Chondrocyte (in vitro differentiated cells): ENCODE measurements around the gene TIMP3. TPM values are rescaled to one million over a fixed set of nuclear protein-coding genes. Genes with fewer than 3 reads are reported as not detected.

Experiments used
- DNase-seq: peaks from one replicate; pipeline ENCODE4 v3.0.0; 2021; ENCODE audit warnings: mixed read lengths, low spot score
- H3K27ac Mint-ChIP-seq: one replicate; pipeline ENCODE4 v1.8.0; 2021; ENCODE audit warnings: mild to moderate bottlenecking, moderate library complexity, mixed read lengths; ENCODE audit not compliant: unreplicated experiment
- H3K27me3 Mint-ChIP-seq: 2 replicates; pipeline ENCODE4 v1.8.0; 2021; ENCODE audit warnings: low read depth, mixed read lengths
- H3K36me3 Mint-ChIP-seq: 2 replicates; pipeline ENCODE4 v1.8.0; 2021; ENCODE audit warnings: low read depth, mixed read lengths
- H3K4me1 Mint-ChIP-seq: 2 replicates; pipeline ENCODE4 v1.8.0; 2021; ENCODE audit warnings: low read depth, mild to moderate bottlenecking, mixed read lengths
- H3K4me3 Mint-ChIP-seq: one replicate; pipeline ENCODE4 v1.8.0; 2021; ENCODE audit warnings: mild to moderate bottlenecking, moderate library complexity, mixed read lengths; ENCODE audit not compliant: unreplicated experiment
- H3K9me3 Mint-ChIP-seq: 2 replicates; pipeline ENCODE4 v1.8.0; 2021; ENCODE audit warnings: low read depth, mixed read lengths
- total RNA-seq: library from RNA; stranded (reverse); gene quantifications from 3 replicates; pipeline ENCODE4 v1.2.1, GENCODE V29; 2021
- TF ChIP-seq, protein P1 (sequence below): fragments of 200-600 bp; sonication (generic); IDR thresholded peaks from 2 replicates; pipeline ENCODE4 v1.5.0; 2021; ENCODE audit warnings: antibody characterized with exemption, mild to moderate bottlenecking, moderate library complexity

Gene TIMP3
- total RNA-seq, 1 donor from 2014 or later, result 126 TPM

DNA sequence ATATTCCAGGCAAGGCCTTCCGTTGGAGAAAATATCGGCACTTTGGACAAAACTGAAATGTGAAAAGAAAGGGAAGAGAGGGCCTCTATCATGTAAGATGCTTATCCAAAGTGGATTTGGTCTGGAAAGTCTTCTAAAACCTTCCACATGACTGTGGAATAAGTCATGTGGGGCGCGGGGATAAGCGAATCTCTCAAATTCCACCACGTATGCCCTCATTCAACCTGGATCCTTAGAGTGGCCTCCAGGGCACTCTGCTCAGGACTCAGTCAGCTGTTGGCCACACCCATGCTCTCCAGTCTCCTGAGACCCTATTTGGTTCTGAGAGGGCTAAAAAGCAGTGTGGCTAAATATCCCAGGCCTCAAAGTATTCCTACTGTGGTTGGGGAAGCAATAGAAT lies 2.0 kb upstream of the TIMP3 start:
- Mint-ChIP-seq H3K4me1 (peaks cover 45% of the 10 kb centered on the region), H3K27me3 (no peaks in the 10 kb centered on the region), H3K36me3 (no peaks in the 10 kb centered on the region), H3K4me3 (no peak overlapping the region), H3K27ac (no peak overlapping the region), H3K9me3 (no peaks in the 10 kb centered on the region)
- TF ChIP-seq, protein P1, sequence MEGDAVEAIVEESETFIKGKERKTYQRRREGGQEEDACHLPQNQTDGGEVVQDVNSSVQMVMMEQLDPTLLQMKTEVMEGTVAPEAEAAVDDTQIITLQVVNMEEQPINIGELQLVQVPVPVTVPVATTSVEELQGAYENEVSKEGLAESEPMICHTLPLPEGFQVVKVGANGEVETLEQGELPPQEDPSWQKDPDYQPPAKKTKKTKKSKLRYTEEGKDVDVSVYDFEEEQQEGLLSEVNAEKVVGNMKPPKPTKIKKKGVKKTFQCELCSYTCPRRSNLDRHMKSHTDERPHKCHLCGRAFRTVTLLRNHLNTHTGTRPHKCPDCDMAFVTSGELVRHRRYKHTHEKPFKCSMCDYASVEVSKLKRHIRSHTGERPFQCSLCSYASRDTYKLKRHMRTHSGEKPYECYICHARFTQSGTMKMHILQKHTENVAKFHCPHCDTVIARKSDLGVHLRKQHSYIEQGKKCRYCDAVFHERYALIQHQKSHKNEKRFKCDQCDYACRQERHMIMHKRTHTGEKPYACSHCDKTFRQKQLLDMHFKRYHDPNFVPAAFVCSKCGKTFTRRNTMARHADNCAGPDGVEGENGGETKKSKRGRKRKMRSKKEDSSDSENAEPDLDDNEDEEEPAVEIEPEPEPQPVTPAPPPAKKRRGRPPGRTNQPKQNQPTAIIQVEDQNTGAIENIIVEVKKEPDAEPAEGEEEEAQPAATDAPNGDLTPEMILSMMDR, result no peak
- DNase-seq, result no peak

DNA sequence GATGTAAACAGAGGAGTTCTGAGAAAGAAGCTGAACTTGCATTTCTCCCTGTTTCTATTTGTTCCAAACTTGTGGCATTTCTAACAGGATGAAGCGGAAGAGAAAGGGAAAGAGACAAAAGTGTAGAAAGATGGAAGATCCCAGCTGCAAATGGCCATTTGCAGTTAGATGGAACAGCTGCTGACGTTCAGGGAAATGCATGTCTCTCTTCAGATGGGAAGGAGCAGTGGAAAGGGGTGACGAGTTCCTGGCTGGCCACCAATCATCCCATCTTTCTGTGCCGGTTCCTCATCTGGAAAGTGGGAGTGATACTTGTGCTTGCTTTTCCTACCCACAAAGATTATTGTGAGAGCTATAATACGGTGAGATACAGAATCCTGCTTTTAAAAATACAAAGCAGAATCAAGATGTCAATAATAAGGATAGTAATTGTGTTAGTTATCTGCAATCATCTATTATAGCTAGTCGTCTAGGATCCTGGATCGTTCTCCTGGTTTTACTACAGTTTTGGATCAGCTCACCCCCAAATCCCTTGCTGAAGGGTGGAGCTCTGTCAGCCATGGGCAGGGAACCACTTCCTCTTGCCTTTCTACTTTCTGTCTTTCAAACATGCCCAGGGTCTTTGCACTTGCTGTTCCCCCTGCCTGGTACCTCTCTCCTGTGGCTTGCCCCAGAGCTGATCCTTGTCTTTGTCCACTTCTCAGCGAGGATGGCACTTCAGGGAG lies 1.2 kb upstream of the TIMP3 start:
- Mint-ChIP-seq H3K4me3 (no peak overlapping the region), H3K4me1 (peaks cover 45% of the 10 kb centered on the region), H3K27me3 (no peaks in the 10 kb centered on the region), H3K27ac (no peak overlapping the region), H3K9me3 (no peaks in the 10 kb centered on the region), H3K36me3 (no peaks in the 10 kb centered on the region)
- TF ChIP-seq, protein P1, result no peak
- DNase-seq, result no peak

DNA sequence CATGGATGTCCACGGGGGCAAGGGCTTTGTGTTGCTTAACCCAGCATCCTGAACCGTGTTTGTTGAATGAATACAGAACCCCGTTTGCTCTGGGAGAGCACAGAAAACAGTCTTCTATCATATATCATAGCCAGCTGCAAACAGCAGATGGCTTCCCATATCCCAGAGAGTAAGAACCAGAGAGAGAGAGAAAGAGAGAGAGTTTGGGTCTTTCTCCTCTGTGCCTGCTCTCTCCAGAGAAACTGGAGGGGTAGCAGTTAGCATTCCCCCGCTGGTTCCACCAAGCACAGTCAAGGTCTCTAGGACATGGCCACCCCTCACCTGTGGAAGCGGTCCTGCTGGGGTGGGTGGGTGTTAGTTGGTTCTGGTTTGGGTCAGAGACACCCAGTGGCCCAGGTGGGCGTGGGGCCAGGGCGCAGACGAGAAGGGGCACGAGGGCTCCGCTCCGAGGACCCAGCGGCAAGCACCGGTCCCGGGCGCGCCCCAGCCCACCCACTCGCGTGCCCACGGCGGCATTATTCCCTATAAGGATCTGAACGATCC lies 440 bp upstream of the TIMP3 start:
- H3K27ac Mint-ChIP-seq, result no peak overlapping the region
- no peaks in the 10 kb centered on the region for H3K27me3 Mint-ChIP-seq
- H3K9me3 Mint-ChIP-seq, result no peaks in the 10 kb centered on the region
- DNase-seq, result no peak
- TF ChIP-seq, protein P1, result peak; percentile 35
- peaks cover 50% of the 10 kb centered on the region for H3K4me1 Mint-ChIP-seq
- H3K36me3 Mint-ChIP-seq, result peaks cover 1% of the 10 kb centered on the region
- H3K4me3 Mint-ChIP-seq, result peak overlapping the region; percentile 32

DNA sequence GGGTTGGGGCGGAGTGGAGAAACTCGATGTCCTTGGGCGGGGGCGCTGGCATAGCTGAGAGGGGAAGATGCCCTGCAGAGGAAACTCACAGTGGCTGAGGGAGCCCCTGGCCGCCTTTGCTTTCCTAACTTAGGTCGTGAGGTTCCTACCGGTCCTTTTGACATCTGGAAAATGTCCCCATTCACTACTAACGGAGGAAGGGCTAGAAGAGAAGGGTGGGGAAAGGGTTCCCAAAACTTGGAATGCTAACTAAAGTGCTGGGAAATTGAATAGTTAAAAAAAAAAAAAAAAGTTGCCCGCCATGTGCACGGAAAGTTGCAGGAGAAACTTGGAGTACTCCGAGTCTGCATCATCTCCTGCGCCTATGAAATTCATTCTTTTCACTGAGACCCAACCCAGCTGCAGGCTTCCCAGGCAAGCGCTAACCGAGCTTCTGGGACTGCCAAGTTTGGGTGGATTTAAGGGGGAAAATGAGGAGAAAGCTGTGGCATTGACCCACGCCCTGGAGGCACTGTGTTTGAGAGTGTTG lies 796 bp downstream of the TIMP3 start:
- TF ChIP-seq, protein P1, result no peak
- Mint-ChIP-seq H3K9me3 (no peaks in the 10 kb centered on the region), H3K27me3 (no peaks in the 10 kb centered on the region), H3K4me3 (peak overlapping the region; percentile 92), H3K36me3 (peaks cover 1% of the 10 kb centered on the region), H3K4me1 (peaks cover 41% of the 10 kb centered on the region), H3K27ac (peak overlapping the region; percentile 93)
- no peak for DNase-seq

DNA sequence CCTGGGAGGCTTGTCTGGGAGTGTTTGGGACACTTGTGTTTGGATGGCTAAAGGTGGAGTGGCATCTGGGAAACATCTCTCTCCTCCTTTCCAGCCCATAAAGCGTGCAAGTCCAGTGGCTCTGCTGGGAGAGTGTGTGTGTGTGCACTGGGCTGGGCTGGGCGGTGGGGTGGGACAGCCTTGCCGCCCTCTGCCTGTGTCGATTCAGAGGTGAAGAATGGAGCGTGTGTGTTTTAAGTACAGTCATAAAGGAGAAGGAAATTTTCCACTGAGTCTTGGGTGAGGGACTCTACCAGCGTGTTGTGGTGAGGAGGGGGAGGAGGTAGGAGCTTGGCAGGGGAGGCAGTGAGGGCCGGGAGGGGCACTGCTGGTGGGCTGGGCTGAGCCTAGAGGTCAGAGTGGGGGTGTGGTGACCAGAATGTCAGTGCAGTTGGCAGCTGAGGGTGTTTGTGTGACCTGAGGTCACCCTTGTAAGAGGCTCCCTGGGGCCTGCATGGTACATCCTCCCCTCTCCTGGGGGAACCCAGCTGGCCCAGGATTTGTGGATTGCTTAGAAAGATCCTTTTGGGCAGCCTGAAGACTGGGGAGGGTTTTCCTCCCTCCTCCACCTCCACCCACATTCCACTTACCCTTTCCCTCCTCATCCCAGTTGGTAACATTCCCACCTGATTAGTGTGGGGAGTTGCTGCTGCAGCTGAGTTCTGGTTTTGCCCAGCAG lies 1.7 kb downstream of the TIMP3 start:
- Mint-ChIP-seq H3K4me3 (peak overlapping the region; percentile 92), H3K9me3 (no peaks in the 10 kb centered on the region), H3K4me1 (peaks cover 40% of the 10 kb centered on the region), H3K27me3 (no peaks in the 10 kb centered on the region), H3K36me3 (peaks cover 1% of the 10 kb centered on the region), H3K27ac (peak overlapping the region; percentile 93)
- TF ChIP-seq, protein P1, result no peak
- no peak for DNase-seq
